ENCODE data around the gene FCSK. TPM values are rescaled to one million over a fixed set of nuclear protein-coding genes. Genes with fewer than 3 reads are reported as not detected.
"Not testable (repeated sequence)": the region's sequence is repeated elsewhere in the genome, so short reads cannot be mapped to it uniquely, and the experiment has no call there.

FCSK gene
- total RNA-seq, 1 donor from 2014 or later, result 9.2 TPM

DNA sequence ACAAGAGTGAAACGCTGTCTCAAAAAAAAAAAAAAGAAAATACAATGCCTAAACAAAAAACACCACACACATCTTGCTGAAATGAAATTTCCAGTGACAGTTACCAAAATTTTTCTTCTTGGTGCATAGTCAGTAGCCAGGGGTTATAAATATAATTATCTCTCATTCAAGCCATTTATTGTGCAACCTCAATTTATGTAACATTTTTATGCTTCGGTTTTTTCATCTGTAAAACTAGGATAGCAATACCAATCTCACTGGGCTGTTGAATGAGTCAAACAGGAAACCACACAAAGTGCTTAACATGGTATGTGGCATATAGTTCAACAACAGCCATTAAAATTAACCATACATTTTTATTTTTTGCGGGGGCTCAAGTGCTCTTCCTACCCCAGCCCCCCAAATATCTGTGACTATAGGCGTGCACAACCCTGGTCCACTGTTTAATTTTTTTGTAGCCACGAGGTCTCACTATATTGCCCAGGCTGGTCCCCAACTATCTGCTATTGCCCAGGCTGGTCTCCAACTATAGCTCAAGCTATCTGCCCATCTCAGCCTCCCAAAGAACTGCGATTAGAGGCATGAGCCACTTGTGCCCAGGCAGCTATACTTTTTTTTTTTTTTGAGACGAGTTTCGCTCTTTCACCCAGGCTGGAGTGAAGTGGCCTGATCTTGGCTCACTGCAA lies 66.4 kb downstream of the FCSK start:
- H3K4me3 Mint-ChIP-seq (ENCODE audit: unreplicated experiment), result no peak overlapping the region
- H3K27ac Mint-ChIP-seq (ENCODE audit: unreplicated experiment), result peak overlapping the region; percentile 59
- H3K36me3 Mint-ChIP-seq (ENCODE audit: low read depth), result peaks cover 5% of the 10 kb centered on the region
- no peaks in the 10 kb centered on the region for H3K27me3 Mint-ChIP-seq (ENCODE audit: low read depth)
- TF ChIP-seq CTCF (IDR thresholded peaks at IDR 0.05), result no peak
- DNase-seq (ENCODE audit: low spot score), result no peak
- H3K4me1 Mint-ChIP-seq (ENCODE audit: low read depth), result peaks cover 33% of the 10 kb centered on the region
- H3K9me3 Mint-ChIP-seq (ENCODE audit: low read depth), result no peaks in the 10 kb centered on the region

GRCh38 chr16:70522216-70523075 lies 68.1 kb downstream of the FCSK start:
- no peak for DNase-seq (ENCODE audit: low spot score)
- peak overlapping the region; percentile 99 for H3K27ac Mint-ChIP-seq (ENCODE audit: unreplicated experiment)
- H3K27me3 Mint-ChIP-seq (ENCODE audit: low read depth), result no peaks in the 10 kb centered on the region
- peaks cover 6% of the 10 kb centered on the region for H3K36me3 Mint-ChIP-seq (ENCODE audit: low read depth)
- TF ChIP-seq CTCF (IDR thresholded peaks at IDR 0.05), result no peak
- no peaks in the 10 kb centered on the region for H3K9me3 Mint-ChIP-seq (ENCODE audit: low read depth)
- H3K4me3 Mint-ChIP-seq (ENCODE audit: unreplicated experiment), result peak overlapping the region; percentile 93
- peaks cover 50% of the 10 kb centered on the region for H3K4me1 Mint-ChIP-seq (ENCODE audit: low read depth)

GRCh38 chr16:70523076-70523742 lies 68.8 kb downstream of the FCSK start, which contains the start of gene COG4:
Gene COG4 (minus strand): TSS chr16:70523554. CDS start chr16:70523543, 11 bp downstream.
- no peaks in the 10 kb centered on the region for H3K27me3 Mint-ChIP-seq (ENCODE audit: low read depth)
- H3K36me3 Mint-ChIP-seq (ENCODE audit: low read depth), result peaks cover 5% of the 10 kb centered on the region
- peak within 1 kb of the TSS; percentile 99 for H3K27ac Mint-ChIP-seq (ENCODE audit: unreplicated experiment)
- TF ChIP-seq CTCF (IDR thresholded peaks at IDR 0.05), result no peak
- peak; percentile 95 for DNase-seq (ENCODE audit: low spot score)
- peak within 1 kb of the TSS; percentile 93 for H3K4me3 Mint-ChIP-seq (ENCODE audit: unreplicated experiment)
- H3K4me1 Mint-ChIP-seq (ENCODE audit: low read depth), result peaks cover 52% of the 10 kb centered on the region
- no peaks in the 10 kb centered on the region for H3K9me3 Mint-ChIP-seq (ENCODE audit: low read depth)

DNA sequence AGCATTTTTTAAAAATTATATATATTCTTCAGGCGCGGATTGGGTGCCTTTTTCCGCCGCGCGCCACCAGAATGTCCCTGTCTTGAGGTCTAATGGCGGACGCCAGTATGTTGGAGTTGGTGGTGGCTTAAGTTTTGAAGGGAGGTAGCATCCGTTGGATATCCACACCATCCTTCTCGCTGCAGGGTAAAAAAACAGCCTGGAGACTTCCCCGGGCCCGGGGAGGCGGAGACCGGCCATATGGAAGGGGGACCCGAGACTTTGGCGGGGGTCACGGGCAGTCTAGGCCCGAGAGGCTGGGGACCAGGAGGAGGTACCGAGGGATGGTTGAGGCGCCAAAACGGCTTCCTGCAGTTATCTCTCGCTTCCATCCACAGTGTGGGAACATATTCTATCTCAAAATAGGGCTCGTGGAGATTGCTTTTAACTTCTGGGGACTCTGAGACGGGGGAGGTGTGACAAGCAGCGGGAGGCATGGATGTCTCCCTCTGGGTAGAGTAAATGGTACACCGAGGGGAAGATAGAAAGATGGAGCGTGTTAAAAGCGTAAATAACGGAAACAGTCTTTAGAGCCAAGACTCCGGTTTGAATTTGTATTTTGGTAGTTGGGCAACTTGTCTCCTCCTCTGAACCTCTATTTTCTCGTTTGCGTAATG lies 69.5 kb downstream of the FCSK start, which contains the start of gene SF3B3:
Gene SF3B3 (plus strand): TSS at position 74 of the 656 bp plus-strand sequence. CDS start 2,841 bp downstream, outside the sequence.
- H3K4me3 Mint-ChIP-seq (ENCODE audit: unreplicated experiment), result peak within 1 kb of the TSS; percentile 93
- H3K27ac Mint-ChIP-seq (ENCODE audit: unreplicated experiment), result peak within 1 kb of the TSS; percentile 99
- no peak for TF ChIP-seq CTCF (IDR thresholded peaks at IDR 0.05)
- H3K4me1 Mint-ChIP-seq (ENCODE audit: low read depth), result peaks cover 58% of the 10 kb centered on the region
- H3K27me3 Mint-ChIP-seq (ENCODE audit: low read depth), result no peaks in the 10 kb centered on the region
- no peaks in the 10 kb centered on the region for H3K9me3 Mint-ChIP-seq (ENCODE audit: low read depth)
- no peak for DNase-seq (ENCODE audit: low spot score)
- H3K36me3 Mint-ChIP-seq (ENCODE audit: low read depth), result peaks cover 5% of the 10 kb centered on the region

DNA sequence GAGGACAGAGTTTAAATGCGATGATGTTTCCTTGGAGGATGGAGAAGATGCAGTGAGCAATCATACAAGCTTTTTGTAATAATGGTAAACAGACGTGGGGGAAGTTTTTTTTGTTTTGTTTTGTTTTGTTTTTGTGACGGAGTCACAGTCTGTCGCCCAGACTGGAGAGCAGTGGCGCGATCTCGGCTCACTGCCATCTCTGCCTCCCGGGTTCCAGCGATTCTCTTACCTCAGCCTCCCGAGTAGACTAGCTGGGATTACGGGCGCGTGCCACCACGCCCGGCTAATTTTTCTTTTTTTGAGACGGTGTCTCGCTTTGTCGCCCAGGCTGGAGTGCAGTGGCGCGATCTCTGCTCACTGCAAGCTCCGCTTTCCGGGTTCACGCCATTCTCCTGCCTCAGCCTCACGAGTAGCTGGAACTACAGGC lies 70.0 kb downstream of the FCSK start:
- not testable (repeated sequence) for H3K36me3 Mint-ChIP-seq (ENCODE audit: low read depth)

More for the DNA sequence above, 70.0 kb downstream of the FCSK start:
- not testable (repeated sequence) for H3K27me3 Mint-ChIP-seq (ENCODE audit: low read depth); H3K9me3 Mint-ChIP-seq (ENCODE audit: low read depth); DNase-seq (ENCODE audit: low spot score)
- Mint-ChIP-seq H3K4me3 (ENCODE audit: unreplicated experiment) (peak overlapping the region; percentile 93), H3K4me1 (ENCODE audit: low read depth) (peaks cover 64% of the 10 kb centered on the region), H3K27ac (ENCODE audit: unreplicated experiment) (peak overlapping the region; percentile 99)

All from chondrocyte (in vitro differentiated cells).